Fibroblast of skin of back (primary cell): ENCODE results near the gene ATP2B1.
"Not testable (repeated sequence)": the region's sequence is repeated elsewhere in the genome, so short reads cannot be mapped to it uniquely, and the experiment has no call there.

ENCODE experiments used
- DNase-seq: peaks from one replicate; pipeline ENCODE4 v3.0.0-alpha.2; 2013

Gene ATP2B1

DNA sequence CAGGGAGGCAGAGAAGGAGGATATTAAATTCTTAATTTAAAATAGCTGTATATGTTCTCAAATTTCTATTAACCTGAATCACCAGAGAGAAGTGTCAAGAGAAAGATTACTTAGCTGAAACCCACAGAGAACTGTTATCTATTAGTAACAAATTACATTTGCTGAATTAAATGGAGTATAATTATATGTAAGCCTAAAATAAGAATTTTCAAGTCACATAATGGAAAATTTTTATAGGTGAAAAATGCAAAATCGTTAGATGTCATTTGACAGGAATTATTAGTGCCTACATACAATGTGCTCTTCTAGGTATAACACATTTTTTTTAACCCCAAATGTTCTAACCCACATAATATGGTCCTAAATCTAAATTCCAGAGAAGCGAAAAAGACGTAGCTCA lies 4.1 kb upstream of the ATP2B1 start:
- no peak for DNase-seq

DNA sequence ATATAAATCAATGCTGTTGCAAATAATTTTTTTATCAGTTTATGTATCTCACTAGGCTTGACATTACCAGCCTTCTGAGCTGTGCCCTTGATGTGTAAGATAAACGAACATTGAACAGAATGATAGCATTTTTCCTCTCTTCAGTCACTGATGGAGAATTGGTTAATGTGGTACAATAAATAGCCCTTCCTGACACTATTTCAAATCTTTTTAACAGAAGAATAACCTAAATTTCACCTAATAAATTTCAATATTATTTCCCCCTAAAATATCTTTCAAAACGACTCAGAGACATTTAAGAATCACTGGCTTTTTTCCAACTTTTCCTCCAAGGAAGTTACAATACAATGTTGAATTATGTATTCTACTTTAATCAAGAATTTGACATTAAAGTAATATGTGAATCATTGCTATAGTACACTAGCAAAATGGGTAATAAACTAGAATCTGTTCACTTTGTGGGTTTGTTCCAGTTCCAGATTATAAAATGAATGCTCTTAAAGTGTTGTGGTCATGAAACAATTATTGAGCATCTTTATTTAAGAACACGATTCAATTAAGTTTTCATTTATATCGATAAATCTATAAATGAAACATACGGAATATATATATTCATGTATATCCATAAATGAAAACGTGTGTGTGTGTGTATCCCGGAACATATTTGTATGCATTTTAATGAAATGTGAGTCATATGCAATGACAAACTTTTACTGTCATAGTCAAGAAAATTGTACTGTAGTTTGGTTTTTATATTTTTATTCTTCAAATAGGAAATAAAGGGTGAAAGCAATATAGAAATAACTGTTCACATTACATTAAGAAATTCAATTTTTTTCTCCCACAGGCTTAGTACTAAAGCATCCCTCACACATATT lies 2.5 kb upstream of the ATP2B1 start:
- no peak for DNase-seq

DNA sequence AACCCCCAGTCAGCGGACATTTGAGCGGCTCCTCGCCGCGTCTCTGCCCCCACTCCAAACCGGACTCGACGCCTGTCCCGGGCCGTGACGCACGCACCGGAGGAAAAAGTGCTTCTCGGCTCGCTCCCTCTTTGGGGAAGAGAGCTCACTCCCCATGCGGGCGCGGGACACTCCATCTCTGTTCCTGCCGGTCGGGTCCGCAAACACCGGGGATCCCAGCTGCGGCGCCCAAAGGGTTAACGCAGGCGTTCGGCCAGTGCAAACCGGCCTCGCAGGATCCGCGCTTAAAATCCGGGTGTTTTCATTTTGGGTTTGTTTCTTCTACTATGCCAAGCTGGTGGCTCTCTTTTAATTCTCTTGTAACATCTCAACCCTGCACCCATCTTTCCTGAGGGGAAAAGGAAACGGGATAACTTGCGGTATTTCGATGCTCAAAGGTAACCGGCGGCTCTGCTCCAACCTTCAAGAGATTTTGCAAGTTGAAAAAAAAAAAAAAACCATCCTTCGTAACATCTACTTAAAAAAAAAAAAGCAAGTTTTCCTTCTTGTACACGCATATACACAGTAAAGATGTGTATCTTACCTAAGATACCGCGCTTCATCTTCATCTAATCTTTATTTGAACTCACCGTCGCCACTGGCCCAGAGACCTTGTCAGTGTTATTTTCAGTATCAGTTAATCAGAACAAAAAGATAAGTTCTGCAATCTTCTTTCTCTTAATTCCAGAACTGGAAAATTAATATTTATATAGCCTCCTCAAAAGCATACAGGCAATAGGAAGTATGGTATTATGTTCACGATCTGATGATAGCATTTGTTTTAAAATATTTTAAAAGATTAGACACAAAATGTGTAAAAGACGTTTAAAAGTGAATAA lies 1.6 kb upstream of the ATP2B1 start:
- DNase-seq, result no peak

- DNase-seq, result peak; percentile 99
Measured at GRCh38 chr12:89709157-89709994, 738 bp upstream of the ATP2B1 start.

DNA sequence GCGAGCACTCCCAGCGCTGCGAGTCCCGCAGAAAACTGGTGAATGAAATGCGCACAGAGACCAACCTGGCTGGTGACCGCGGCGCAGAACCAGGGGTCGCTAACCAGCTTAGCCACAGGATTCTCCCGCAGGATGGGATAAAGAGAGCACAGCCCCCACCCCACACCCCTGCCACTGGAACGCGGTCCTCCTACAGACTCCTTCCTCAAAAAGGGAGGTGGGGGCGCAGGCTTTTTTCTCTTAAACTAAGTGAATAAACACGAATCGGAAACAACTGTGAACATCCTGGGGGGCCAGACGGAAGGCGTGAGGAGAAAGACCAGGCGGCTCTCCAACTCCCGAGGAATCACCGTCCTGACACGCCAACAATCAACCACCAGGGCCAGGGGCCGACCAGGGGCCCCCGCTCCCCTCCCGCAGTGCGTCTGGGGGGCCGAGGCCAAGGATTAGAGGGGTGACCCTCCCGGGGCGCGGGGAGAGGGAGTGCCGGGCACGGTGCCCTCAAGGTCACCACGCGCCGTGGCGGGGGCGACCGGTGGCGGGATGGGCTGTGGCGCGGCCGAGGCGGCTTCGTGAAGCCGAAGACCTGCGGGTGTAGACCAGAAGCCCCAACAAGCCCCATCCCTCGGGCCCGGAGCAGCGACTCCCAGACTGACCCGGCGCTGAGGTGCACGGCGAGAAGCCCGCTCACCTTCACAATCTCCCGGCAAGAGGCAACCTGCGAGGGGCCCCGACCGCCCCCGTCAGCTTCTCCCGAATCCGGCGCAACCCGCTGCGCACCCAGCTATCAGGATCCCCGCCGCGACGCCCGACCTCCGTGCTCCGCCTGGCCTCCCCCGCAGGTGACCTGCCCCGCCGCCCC lies 704 bp downstream of the ATP2B1 start:
- peak; percentile 29 for DNase-seq

DNA sequence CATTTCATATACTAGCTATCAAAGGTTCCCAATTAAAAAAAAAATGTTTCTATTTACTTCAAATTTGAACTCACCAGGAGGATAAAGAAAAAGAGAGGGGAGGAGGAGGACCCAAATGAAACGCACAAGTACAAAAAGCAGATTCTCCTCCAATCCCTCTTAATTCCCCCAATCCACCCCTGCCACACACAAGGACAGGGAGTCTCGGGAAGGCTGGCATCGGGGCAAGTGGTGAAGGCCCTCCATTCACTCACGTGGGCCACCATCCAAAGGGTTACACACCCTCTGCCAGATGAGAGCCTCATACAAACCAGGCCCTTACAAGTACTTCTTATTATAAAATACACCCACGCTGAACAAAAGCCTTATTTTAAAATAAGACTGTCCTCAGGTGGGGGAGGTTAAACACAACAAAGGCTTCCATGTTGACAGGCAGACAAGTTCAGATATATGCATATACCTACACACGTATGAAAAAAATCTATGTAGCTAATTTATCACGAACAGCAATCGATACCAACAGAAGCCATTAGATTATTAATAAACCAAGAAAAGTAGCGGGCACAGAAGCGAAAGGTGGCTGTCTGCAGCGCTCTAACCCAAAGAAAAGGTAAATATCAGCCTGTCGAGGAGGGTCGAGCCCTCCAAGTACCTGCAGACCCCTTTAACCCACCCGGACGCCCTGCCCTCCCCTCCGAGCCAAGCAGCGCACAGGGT lies 1.5 kb downstream of the ATP2B1 start:
- no peak for DNase-seq

GRCh38 chr12:89706551-89706950 lies 2.1 kb downstream of the ATP2B1 start:
- DNase-seq, result no peak

DNA sequence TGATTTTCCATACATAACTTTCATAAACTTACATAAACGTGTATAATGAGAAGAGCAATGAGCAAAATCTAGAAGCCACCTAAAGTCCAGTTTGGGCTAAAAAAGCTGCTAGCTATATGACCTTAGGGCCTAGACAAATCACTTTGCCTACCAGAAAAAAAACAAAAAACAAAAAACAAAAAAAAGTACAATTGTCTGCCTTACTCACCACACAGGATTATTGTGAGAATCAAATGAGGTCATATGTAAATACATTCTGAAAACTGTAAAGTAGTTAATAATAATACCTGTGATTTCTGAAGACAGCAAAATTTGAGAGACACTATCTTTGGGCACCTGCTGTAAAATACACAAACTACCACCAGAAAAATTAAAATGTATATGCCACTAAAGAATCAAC lies 4.2 kb downstream of the ATP2B1 start:
- DNase-seq, result no peak

- DNase-seq, result no peak
Measured at GRCh38 chr12:89703768-89704167, 4.9 kb downstream of the ATP2B1 start.

DNA sequence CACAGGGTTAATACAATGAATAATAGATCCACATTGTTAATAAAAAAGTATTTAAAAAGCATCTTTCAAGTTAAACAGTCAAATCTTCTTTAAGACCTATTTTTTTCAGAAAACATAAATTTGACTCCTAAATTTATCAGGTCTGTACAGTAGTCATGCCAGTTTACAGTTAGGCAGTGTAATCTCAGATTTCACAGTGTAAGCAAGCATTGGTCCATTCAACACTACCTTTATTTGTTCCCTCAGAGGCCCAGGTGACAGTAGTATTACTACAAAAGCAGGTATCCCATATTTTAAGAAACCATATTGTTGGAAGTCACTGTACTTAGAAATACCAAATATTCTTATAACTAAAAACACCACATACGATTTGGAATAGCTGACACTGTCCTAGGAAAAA lies 6.1 kb downstream of the ATP2B1 start:
- DNase-seq, result no peak

GRCh38 chr12:89701606-89702206 lies 6.9 kb downstream of the ATP2B1 start:
- no peak for DNase-seq

DNA sequence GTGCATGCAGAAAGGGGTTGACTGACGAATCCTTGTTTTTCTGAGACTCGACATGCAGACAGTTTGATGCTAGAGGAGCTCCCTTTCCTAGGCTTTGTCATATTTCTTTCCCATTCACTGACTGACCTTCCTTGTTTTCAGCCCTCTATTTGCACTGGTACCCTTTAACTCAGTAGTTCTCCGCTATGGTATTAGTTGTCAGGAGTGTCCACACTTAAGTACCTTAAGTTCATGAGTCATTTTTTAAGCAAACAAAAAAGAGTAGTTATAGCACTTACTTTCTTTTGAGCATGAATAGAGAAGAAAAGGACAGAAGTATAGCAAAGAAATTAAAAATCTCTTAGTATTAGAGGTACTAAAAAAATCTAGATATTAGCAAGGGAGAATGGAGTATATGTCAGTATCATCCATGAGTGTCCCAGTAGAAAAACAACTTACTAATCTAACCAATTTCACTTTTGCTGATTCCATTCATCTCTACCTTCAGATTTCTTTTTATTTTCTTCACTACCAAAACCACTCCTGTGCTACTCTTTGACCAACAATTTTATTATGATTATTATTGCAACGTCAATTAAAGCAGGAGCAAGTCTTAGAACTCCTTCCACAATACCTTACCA lies 8.3 kb downstream of the ATP2B1 start:
- DNase-seq, result no peak

GRCh38 chr12:89698607-89699006 lies 10.0 kb downstream of the ATP2B1 start:
- DNase-seq, result no peak

- not testable (repeated sequence) for DNase-seq
Measured at GRCh38 chr12:89697728-89698127, 10.9 kb downstream of the ATP2B1 start.

DNA sequence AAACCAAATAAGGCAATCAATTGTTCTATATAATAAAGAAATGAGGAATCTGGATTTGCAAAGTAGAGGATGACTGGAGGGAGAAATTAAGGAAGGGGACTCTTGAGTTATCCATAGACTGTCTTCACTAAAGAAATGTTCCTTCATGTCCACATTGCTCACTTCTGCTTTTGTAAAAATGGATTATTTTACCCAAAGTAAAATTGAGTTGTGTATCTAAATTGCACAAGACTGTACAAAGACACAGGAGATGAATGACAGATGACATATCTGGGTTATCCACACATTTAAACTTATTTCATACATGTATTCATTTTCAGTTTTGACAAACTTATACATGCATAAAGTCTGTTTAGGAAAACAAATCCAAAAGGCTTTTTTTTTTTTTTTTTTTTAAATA lies 11.3 kb downstream of the ATP2B1 start:
- no peak for DNase-seq

- DNase-seq, result no peak
Measured at GRCh38 chr12:89695830-89696229, 12.8 kb downstream of the ATP2B1 start.

DNA sequence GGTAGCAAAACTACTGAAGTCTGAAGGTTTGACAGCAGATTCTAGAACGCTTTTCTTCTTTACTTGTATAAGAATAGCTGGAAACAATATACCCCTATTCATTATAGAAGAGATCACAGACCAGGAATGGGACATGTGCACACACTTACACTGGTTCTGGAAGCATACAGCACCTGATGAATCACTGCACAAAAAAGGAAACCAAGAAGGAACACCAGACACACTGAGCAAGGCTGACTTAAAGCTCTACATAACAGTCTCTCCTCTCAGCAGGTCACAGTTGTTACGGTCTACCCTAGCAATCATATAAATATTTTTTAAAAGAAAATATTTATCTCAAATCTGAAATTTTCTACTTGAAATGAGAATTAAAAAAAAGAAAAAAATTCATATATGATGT lies 13.5 kb downstream of the ATP2B1 start:
- peak; percentile 27 for DNase-seq

DNA sequence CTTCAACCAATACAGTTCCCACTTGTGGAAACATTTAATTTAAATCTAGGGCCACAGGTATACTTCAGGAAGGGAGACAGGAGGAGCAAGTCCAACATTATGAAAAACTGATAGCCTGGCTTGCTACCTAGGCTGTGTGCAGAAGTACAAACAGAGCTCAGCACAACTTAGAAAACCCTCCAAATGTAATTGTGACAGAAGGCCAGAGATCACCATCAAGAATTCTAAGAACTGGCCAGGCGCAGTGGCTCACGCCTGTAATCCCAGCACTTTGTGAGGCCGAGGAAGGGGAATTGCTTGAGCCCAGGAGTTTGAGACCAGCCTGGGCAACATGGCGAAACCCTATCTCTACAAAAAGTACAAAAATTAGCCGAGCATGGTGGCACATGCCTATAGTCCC lies 14.1 kb downstream of the ATP2B1 start:
- no peak for DNase-seq

- DNase-seq, result peak; percentile 17
Measured at GRCh38 chr12:89693639-89694202, 14.9 kb downstream of the ATP2B1 start.

DNA sequence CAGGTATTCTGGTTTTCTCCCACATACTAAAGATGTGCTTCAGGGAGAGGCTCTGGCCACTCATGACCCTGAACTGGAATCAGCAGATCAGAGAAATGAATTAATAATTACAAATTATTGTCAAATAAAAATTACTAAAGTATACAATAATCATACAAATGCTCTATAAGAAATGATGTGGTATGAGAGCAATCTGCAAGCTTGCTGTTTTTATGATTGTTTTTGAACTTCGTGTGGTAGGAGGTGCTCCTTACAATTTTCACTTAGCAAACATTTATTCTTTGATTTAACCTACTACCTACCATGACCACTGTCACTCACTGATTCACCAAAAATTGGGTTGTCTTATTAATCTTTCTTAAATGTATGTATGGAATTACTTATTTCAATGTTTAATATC lies 16.2 kb downstream of the ATP2B1 start:
- DNase-seq, result no peak
